ENCODE measurements around the gene PRKCQ.

Gene PRKCQ

GRCh38 chr10:6602700-6603084, 22.6 kb upstream of the PRKCQ start:
- H3K4me1 Mint-ChIP-seq, result peaks cover 77% of the 10 kb centered on the region

GRCh38 chr10:6602026-6602699, 22.1 kb upstream of the PRKCQ start:
- H3K4me3 Mint-ChIP-seq, result peak overlapping the region in 1 of 2 donors; percentile 62
- peaks cover 77% of the 10 kb centered on the region for H3K4me1 Mint-ChIP-seq
- H3K27ac Mint-ChIP-seq, result peak overlapping the region in 1 of 2 donors; percentile 85

More at GRCh38 chr10:6602700-6603084, 22.6 kb upstream of the PRKCQ start:
- DNase-seq, result no peak
- ATAC-seq, result no peak
- no peak overlapping the region for H3K4me3 Mint-ChIP-seq
- no peaks in the 10 kb centered on the region for H3K27me3 Mint-ChIP-seq
- peaks cover 16 to 17% of the 10 kb centered on the region in 2 donors for H3K9me3 Mint-ChIP-seq
- H3K27ac Mint-ChIP-seq, result peak overlapping the region in 1 of 2 donors; percentile 59

GRCh38 chr10:6601246-6601805, 21.2 kb upstream of the PRKCQ start:
- peak overlapping the region; percentile 69 to 79 for H3K4me3 Mint-ChIP-seq
- no peaks in the 10 kb centered on the region for H3K27me3 Mint-ChIP-seq
- H3K27ac Mint-ChIP-seq, result peak overlapping the region; percentile 95 to 97
- peak in 1 of 2 donors; percentile 19 for DNase-seq
- peaks cover 74% of the 10 kb centered on the region for H3K4me1 Mint-ChIP-seq
- ATAC-seq, result peak; percentile 13
- H3K9me3 Mint-ChIP-seq, result peaks cover 16 to 17% of the 10 kb centered on the region in 2 donors

More at GRCh38 chr10:6602026-6602699, 22.1 kb upstream of the PRKCQ start:
- DNase-seq, result no peak
- Mint-ChIP-seq H3K27me3 (no peaks in the 10 kb centered on the region), H3K9me3 (peaks cover 16 to 17% of the 10 kb centered on the region in 2 donors)
- ATAC-seq, result no peak

GRCh38 chr10:6600224-6600987, 20.3 kb upstream of the PRKCQ start:
- Mint-ChIP-seq H3K4me3 (peak overlapping the region; percentile 56 to 62), H3K27me3 (no peaks in the 10 kb centered on the region), H3K27ac (peak overlapping the region; percentile 97 to 99), H3K9me3 (peaks cover 16 to 17% of the 10 kb centered on the region in 2 donors), H3K4me1 (peaks cover 78% of the 10 kb centered on the region)
- DNase-seq, result peak; percentile 26 to 48
- peak; percentile 76 for ATAC-seq

GRCh38 chr10:6598679-6599078, 18.6 kb upstream of the PRKCQ start:
- H3K4me1 Mint-ChIP-seq, result peaks cover 86% of the 10 kb centered on the region
- H3K27me3 Mint-ChIP-seq, result no peaks in the 10 kb centered on the region
- H3K27ac Mint-ChIP-seq, result peak overlapping the region; percentile 72 to 99
- H3K9me3 Mint-ChIP-seq, result peaks cover 16 to 17% of the 10 kb centered on the region in 2 donors
- ATAC-seq (no peak), DNase-seq (no peak)
- peak overlapping the region; percentile 56 to 62 for H3K4me3 Mint-ChIP-seq

- H3K4me1 Mint-ChIP-seq, result peaks cover 96% of the 10 kb centered on the region
- peak overlapping the region; percentile 27 to 81 for H3K4me3 Mint-ChIP-seq
- H3K27me3 Mint-ChIP-seq, result no peaks in the 10 kb centered on the region
- peaks cover 16 to 17% of the 10 kb centered on the region in 2 donors for H3K9me3 Mint-ChIP-seq
- DNase-seq (peak in 1 of 2 donors; percentile 22), ATAC-seq (peak; percentile 84)
- peak overlapping the region; percentile 92 to 96 for H3K27ac Mint-ChIP-seq
Observed at GRCh38 chr10:6597478-6597877, 17.4 kb upstream of the PRKCQ start.

- H3K27me3 Mint-ChIP-seq, result no peaks in the 10 kb centered on the region
- H3K4me1 Mint-ChIP-seq, result peaks cover 96% of the 10 kb centered on the region
- DNase-seq (no peak), ATAC-seq (peak; percentile 43)
- peak overlapping the region; percentile 69 to 78 for H3K4me3 Mint-ChIP-seq
- peaks cover 16 to 17% of the 10 kb centered on the region in 2 donors for H3K9me3 Mint-ChIP-seq
- H3K27ac Mint-ChIP-seq, result peak overlapping the region; percentile 76 to 96
Observed at GRCh38 chr10:6595499-6595898, 15.4 kb upstream of the PRKCQ start.

- Mint-ChIP-seq H3K27me3 (no peaks in the 10 kb centered on the region), H3K27ac (peak overlapping the region; percentile 96 to 98), H3K4me3 (peak overlapping the region; percentile 81 to 84), H3K9me3 (no peaks in the 10 kb centered on the region), H3K4me1 (peaks cover 96% of the 10 kb centered on the region)
- DNase-seq (peak in 1 of 2 donors; percentile 31), ATAC-seq (peak; percentile 54)
Observed at GRCh38 chr10:6593241-6593671, 13.2 kb upstream of the PRKCQ start.

GRCh38 chr10:6592080-6592479, 12.0 kb upstream of the PRKCQ start:
- H3K4me1 Mint-ChIP-seq, result peaks cover 89% of the 10 kb centered on the region
- no peaks in the 10 kb centered on the region for H3K27me3 Mint-ChIP-seq
- ATAC-seq, result peak; percentile 75
- H3K9me3 Mint-ChIP-seq, result no peaks in the 10 kb centered on the region
- DNase-seq, result no peak
- H3K4me3 Mint-ChIP-seq, result peak overlapping the region; percentile 66 to 81
- H3K27ac Mint-ChIP-seq, result peak overlapping the region; percentile 96 to 98

- H3K27me3 Mint-ChIP-seq, result no peaks in the 10 kb centered on the region
- H3K4me1 Mint-ChIP-seq, result peaks cover 86% of the 10 kb centered on the region
- H3K9me3 Mint-ChIP-seq, result no peaks in the 10 kb centered on the region
- H3K4me3 Mint-ChIP-seq, result peak overlapping the region; percentile 66 to 81
- peak in 1 of 2 donors; percentile 21 for DNase-seq
- ATAC-seq, result peak; percentile 40
- H3K27ac Mint-ChIP-seq, result peak overlapping the region; percentile 96 to 98
Observed at GRCh38 chr10:6591668-6592067, 11.6 kb upstream of the PRKCQ start.

GRCh38 chr10:6590100-6590499, 10.0 kb upstream of the PRKCQ start:
- H3K27me3 Mint-ChIP-seq, result no peaks in the 10 kb centered on the region
- H3K27ac Mint-ChIP-seq, result peak overlapping the region; percentile 16 to 98
- no peak for ATAC-seq
- no peaks in the 10 kb centered on the region for H3K9me3 Mint-ChIP-seq
- H3K4me3 Mint-ChIP-seq, result peak overlapping the region; percentile 67 to 81
- DNase-seq, result no peak
- peaks cover 84% of the 10 kb centered on the region for H3K4me1 Mint-ChIP-seq

GRCh38 chr10:6589287-6590094, 9.4 kb upstream of the PRKCQ start:
- H3K4me3 Mint-ChIP-seq, result peak overlapping the region; percentile 67 to 81
- no peak for DNase-seq
- H3K27me3 Mint-ChIP-seq, result no peaks in the 10 kb centered on the region
- H3K9me3 Mint-ChIP-seq, result no peaks in the 10 kb centered on the region
- H3K4me1 Mint-ChIP-seq, result peaks cover 79% of the 10 kb centered on the region
- peak; percentile 1 for ATAC-seq
- peak overlapping the region; percentile 16 to 98 for H3K27ac Mint-ChIP-seq

GRCh38 chr10:6588845-6589244, 8.8 kb upstream of the PRKCQ start:
- H3K9me3 Mint-ChIP-seq, result no peaks in the 10 kb centered on the region
- H3K4me1 Mint-ChIP-seq, result peaks cover 72% of the 10 kb centered on the region
- DNase-seq, result no peak
- peak overlapping the region; percentile 55 to 98 for H3K27ac Mint-ChIP-seq
- no peak for ATAC-seq
- peak overlapping the region; percentile 50 to 71 for H3K4me3 Mint-ChIP-seq
- no peaks in the 10 kb centered on the region for H3K27me3 Mint-ChIP-seq

- peak overlapping the region; percentile 37 to 98 for H3K27ac Mint-ChIP-seq
- H3K9me3 Mint-ChIP-seq, result no peaks in the 10 kb centered on the region
- H3K27me3 Mint-ChIP-seq, result no peaks in the 10 kb centered on the region
- peaks cover 68% of the 10 kb centered on the region for H3K4me1 Mint-ChIP-seq
- peak overlapping the region; percentile 50 to 71 for H3K4me3 Mint-ChIP-seq
- DNase-seq, result no peak
- no peak for ATAC-seq
Observed at GRCh38 chr10:6588082-6588481, 8.0 kb upstream of the PRKCQ start.

GRCh38 chr10:6586501-6586900, 6.4 kb upstream of the PRKCQ start:
- H3K4me3 Mint-ChIP-seq, result peak overlapping the region; percentile 96 to 98
- peak; percentile 73 for ATAC-seq

More at GRCh38 chr10:6586501-6586900, 6.4 kb upstream of the PRKCQ start:
- Mint-ChIP-seq H3K27me3 (no peaks in the 10 kb centered on the region), H3K4me1 (peaks cover 67% of the 10 kb centered on the region), H3K27ac (peak overlapping the region; percentile 92 to 99), H3K9me3 (no peaks in the 10 kb centered on the region)
- peak; percentile 20 to 73 for DNase-seq

Measured in stimulated activated naive CD8-positive, alpha-beta T cell treated with anti-CD3 and anti-CD28 coated beads, Interleukin-15, amount 100 ng/mL, for 72 hours (primary cell).